ENCODE results near the gene HSPH1.
A peak's percentile ranks its signal among the peaks of the same experiment; 100 is the strongest.

Gene HSPH1

DNA sequence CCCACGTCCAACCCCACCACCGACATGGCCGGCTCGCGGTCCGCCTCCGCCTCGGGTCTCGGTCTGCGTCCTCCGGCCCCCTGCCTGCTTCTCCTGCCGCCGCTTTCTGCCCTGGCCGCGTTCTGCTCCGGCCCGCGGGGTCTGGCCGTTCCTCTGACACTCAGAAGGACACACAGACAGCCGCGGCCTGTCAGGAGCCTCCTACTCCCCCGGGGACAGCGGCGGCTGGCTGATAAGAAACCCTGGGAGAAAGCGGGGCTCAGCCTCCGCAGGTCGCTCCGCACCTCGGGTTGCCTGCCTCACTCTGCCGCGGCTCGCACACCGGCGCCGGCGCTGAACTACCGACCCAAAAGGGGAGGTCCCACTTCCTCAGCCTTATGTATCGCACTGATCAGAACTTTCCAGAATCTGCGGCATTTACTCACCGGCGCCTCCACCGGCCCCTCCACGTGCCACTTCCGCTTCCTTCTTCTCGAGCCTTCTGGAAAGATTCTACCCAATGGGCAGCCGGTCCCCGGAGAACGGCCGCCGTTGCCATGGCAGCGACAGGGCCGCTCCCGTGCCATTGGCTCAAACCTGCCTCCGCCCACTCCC, at the start of gene HSPH1:
TSS of gene HSPH1 (minus strand) at position 348 of the 594 bp plus-strand sequence. CDS start at position 26, 322 bp downstream.
- peak in 2 of 3 experiments; percentile 88 to 97 for DNase-seq (ENCODE audit: low read depth in 2 of 3, low spot score in 2 of 3)

DNA sequence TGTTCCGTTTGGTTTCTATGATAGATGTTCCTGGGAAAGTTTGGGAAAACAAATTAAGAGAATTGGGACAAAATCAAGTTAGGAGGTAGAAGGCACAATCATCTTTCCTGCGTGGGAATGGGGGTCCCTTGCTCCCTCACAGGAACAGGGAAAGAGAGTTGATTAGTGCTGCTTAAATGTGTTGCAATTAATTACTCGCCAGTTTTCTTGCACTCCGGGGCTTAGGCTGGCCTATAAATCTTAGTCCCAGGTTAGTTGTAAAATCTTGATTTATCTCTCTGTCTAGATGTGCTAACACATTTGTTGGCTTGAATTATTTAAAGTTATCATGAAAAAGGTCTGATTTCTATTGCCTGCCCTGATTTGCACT, 48.1 kb upstream of the HSPH1 start:
- no peak for DNase-seq (ENCODE audit: low read depth in 2 of 3, low spot score in 2 of 3)

DNA sequence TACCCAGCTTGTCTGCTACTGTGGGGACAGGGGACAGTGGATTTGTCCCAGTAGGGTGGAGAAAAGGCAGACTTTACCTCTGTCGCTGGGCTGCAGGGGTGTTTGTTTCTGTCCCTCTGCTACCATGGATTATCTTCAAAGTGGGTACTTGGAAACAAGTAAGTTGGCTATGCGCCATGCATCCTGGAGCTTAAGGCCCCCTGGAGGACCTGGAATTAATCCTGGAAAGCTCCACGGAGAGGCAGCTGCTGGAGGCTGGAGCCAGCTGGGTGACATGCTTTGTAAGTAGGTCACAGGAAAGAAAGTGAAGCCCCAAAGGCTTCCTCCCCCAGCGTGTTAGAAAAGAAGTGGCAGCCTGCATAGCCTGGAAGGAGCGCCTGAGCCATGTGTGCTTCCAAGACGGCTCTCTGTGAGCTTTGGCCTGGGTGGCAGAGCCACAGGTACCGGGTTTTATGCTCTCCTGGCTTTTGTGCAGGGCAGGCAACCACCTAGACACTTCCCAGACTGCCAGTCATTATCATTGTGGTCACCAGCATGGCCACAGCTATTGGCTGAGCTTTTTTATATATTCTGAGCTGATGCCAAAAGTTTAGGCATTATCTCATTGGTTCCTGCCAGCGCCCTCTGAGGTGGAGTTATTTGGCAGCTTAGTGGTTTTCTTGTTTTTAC, 47.6 kb upstream of the HSPH1 start:
- DNase-seq (ENCODE audit: low read depth in 2 of 3, low spot score in 2 of 3), result no peak

DNA sequence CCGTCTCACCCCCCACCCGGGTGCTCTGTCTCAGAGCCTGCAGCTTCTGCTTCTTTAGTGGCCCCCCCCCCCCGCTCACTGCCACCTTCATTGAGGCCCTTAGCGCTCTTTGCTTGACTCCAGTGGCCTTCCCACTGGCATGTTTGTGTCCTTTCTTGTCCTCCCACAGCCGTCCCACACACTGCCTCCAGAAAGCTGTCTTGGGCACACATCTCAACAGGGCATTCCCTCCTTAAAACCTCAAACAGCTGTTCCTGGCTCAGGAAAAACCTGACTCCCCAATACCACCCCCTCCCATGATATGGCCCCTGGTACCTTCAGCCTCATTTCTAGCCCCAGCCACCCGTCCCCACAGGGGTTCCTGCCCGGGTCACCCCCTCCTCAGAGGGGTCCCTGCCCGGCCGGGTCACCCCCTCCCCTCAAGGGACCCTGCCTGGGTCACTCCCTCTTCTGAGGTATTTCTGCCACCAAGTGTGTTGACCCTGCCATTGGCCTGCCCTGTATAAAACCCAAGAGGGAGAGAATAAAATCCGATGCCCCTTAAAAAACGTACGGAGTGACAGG, 46.9 kb upstream of the HSPH1 start:
- DNase-seq (ENCODE audit: low read depth in 2 of 3, low spot score in 2 of 3), result no peak

DNA sequence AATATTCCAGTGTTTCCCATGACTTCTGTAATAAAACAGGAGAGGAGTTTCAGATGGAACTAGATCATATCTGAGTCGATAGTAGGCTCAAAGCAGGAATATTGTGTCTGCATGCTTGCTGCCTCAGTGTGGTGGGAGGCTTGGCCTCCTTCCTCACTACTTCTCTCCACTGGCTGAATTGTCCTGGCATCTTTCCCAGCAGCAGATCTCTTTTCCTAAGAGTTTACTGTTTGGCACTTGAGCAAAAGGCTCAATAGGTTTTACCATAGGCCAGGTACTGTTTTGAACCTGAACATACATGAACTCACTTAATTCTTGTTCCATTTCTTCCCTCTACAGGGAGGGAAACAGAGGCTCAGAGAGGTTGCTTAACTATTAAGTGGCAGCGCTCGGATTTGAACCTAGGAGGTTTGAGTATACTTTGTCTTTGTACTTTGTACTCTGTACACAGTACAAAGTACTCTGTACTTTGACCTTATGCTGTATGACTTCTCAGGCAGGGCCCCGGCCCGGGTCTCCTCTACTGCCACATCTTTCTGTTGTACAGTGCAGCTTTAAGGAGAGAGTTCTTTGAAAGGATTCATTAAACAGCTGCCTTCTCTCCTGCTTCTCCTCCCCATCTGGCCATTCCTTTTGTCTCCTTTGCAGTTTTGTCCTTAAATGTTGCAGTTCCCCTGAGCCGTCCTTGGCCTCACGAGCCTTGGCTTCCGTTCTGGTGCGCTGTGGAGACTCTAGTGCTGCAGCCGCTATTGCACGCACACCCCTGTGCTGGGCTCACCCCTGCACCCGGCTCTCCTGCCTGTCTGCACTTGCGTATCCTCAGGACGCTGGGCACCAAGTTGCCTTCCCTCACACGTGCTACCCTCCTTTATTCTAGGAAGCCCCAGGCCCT, 46.2 kb upstream of the HSPH1 start:
- DNase-seq (ENCODE audit: low read depth in 2 of 3, low spot score in 2 of 3), result no peak

DNA sequence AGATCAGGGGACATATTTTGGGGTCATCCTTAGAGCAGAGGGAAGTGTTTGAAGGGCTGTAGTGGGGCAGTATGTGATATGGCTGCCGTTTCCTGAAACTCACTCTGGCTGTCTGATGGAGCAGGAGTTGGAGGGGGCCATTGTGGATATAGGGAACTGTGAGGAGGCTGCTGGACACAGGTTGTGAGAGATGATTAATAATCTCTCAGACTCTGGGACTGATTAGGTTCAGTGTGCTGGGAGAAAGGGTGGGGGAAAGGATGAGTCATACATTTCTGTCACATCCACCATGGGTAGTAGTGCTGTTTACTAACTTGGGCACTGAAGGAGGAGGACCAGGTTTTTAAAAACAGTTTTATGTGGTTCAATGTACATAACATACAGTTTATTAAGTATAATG, 42.9 kb upstream of the HSPH1 start:
- DNase-seq (ENCODE audit: low read depth in 2 of 3, low spot score in 2 of 3), result no peak

DNA sequence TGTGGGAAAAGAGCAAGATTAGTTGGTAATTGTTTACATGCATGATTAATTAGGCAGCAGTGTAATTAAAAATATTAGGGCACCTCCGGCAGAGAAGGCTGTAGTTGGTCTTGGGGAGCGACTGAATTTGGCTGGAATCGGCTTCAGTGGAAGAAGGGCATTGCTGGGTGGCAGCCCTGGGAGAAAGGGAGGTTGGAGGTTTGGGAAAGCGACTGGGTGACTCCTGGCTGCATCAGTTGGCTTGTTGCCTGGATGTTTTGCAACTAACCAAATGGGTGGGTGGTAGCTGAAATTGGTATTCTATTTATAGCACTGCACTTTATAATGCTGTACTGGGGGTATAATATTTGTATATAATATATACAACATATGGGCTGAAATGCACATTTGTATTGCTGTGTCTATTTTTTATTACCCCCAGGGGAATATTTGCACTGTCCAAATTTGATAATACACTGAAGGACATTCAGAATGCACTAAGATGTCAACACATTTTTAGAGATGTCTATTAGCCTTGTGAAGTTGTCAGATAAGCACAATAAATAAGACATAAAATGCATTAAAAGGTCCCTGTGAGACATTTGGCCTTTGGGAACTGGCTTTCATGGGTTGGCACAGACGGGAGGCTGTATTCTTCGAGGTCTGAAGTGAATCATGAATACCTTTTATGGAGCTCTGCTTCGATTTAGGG, 39.8 kb upstream of the HSPH1 start:
- DNase-seq (ENCODE audit: low read depth in 2 of 3, low spot score in 2 of 3), result no peak

DNA sequence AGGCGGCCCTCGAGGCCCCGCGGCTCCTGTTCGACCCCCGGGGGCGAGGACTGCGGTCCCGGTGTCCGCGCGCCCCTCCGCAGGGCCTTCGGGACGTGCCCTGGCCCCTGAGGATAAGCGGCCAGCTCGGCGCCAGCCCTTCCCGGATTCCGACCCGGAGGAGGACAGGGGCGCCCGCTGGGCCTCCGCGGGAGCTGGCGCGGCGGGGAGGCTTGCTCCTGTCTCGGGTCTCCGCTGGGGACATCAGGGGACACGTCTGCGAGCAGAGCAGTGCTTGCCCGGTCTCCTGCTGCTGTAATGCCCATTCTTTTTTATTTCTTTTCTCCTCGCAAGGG, 38.9 kb upstream of the HSPH1 start:
- DNase-seq (ENCODE audit: low read depth in 2 of 3, low spot score in 2 of 3), result peak in 2 of 3 experiments; percentile 11 to 35

DNA sequence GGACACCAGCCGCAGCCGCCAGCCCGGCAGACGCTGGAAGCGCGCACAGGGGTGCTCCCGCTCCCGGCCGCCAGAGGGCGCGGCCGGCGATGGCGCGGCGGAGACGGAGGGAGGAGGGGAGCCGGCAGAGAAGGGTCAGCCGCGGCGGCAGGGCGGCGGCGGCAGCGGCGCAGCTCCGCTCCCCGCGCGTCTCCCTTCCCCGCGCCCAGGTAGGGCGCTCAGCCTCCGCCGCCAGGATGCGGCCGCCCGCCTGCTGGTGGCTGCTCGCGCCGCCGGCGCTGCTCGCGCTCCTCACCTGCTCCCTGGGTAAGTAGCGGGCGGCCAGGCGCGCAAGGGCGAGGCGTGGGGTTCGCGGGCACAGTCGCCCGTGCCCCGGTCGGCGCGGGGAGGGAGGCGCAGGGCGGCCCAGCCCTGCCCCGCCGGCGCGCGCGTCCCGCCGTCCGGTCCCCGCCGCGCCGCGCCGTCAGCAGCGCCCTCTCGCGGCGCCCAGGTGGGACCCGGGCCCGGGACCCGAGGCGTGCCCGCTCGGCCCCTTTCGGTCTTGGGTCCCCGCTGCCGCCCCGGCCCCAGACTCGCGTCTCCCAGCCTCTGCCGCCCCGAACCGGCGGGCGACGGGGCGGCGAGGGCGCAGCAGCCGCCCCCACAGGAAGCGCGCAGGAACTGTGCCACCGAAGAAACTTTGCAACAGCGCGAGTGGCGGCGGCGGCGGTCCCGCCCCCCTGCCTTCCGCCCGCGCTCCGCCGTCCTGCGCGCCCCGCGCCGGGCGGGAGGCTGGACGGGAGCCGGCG, 38.3 kb upstream of the HSPH1 start, which contains the start of gene B3GLCT:
TSS of gene B3GLCT (plus strand) at position 127 of the 788 bp plus-strand sequence. CDS start at position 237, 110 bp downstream.
- DNase-seq (ENCODE audit: low read depth in 2 of 3, low spot score in 2 of 3), result peak; percentile 53 to 67 (median 55)

DNA sequence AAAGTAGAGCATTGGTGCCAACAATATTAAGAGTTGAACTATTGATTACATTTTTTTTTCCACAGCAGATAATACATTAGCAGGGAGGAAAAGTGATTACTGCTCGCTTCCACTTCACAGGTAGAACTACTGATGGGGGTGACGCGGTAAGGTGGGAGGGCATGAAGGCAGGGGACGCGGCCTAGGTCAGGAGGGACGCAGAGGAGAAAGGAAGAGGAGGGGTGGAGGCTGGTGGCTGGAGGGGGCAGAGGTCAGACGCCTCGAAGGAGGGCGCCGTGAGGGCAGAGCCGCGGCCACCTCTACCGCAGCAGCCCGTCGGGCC, 37.8 kb upstream of the HSPH1 start:
- DNase-seq (ENCODE audit: low read depth in 2 of 3, low spot score in 2 of 3), result no peak

DNA sequence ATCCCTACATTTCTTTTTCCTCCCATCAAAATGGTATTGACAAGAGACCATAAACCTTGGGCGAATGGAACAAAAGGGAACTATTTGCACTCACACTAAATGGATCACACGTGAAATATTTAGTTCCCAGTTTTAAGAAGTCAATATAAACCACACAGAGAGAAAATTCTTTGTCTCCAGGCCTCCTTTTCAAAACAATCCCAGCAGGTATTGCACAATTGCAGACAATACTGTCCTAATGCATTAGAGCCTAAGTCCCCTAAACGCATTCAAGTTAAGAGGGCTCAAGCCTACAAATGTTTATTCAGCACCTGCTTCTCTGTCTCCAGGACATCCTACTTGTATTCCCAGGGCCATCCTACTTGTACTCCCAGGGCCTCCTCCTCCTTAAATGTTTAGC, 36.8 kb upstream of the HSPH1 start:
- DNase-seq (ENCODE audit: low read depth in 2 of 3, low spot score in 2 of 3), result no peak

DNA sequence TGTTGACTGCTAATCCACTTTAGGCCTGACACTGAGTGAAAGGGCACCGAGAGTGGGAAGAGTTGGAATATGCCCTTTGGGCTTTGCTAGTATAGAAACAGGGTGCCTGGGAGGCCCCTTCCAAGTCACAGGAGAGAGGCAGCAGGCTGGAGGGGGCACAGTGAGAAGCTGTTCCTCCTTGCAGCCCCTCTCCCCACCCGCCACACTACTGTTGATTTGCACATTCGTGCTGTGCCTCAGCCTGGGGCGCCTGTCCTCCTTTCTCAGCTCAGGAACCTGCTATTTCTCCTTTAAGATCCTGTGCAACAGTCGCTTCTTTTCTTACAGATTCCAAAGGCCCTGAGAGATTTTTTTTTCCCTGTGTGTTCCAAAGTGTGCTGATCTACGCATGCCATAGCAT, 35.3 kb upstream of the HSPH1 start:
- no peak for DNase-seq (ENCODE audit: low read depth in 2 of 3, low spot score in 2 of 3)

DNA sequence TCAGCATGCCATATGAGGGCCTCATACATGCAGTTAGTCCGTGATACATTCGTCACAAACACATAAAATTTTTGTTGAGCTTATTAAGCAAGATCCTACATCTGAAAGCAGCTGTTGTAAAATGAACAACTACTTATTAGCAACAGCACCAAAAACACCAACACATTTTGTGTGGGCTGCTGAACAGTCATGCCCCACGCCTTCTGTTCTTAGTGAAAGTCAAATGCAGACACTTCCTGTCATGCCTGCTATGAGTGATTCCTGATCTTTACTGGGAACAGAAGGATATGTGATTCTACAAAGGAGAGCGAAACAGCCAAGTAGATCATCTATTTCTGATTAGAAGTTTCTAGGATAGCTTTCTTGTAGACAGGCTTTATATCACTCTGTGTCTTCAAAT, 33.9 kb upstream of the HSPH1 start:
- no peak for DNase-seq (ENCODE audit: low read depth in 2 of 3, low spot score in 2 of 3)

DNA sequence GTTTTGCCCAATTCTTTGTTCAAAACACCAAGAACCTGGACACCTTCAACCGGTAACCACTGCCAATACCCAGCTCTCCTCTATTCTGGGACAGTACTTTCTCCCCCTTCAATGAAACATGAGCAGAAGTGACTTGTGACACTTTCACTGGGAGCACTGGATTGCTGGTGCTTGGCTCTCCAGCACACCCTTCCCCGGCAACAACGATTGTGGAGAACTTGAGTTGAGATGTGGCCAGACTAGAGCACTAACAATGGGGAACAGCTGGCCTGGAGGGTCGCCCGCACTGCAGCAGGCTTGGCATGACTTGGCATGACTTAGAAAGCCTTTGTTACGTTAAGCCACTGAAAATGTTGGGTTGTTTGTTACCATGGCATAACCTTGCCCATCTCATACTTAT, 30.6 kb upstream of the HSPH1 start:
- DNase-seq (ENCODE audit: low read depth in 2 of 3, low spot score in 2 of 3), result no peak

DNA sequence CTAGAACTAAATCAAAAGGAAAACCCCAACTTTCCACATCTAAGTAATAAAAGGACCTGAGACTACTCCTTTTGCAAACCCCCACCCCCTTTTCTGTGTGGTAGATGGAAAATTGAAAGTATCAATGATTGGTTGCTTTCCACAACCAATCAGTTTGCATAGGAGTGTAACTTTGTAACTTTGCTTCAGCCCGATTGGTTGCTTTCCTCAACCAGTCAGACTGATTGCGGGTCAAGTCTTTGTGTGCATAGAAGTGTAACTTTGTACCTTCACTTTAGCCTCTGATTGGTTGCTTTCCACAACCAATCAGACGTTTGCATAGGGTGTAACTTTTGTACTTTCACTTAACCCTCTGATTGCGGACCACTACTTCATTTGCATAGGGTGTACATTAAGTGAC, 30.0 kb upstream of the HSPH1 start:
- no peak for DNase-seq (ENCODE audit: low read depth in 2 of 3, low spot score in 2 of 3)

DNA sequence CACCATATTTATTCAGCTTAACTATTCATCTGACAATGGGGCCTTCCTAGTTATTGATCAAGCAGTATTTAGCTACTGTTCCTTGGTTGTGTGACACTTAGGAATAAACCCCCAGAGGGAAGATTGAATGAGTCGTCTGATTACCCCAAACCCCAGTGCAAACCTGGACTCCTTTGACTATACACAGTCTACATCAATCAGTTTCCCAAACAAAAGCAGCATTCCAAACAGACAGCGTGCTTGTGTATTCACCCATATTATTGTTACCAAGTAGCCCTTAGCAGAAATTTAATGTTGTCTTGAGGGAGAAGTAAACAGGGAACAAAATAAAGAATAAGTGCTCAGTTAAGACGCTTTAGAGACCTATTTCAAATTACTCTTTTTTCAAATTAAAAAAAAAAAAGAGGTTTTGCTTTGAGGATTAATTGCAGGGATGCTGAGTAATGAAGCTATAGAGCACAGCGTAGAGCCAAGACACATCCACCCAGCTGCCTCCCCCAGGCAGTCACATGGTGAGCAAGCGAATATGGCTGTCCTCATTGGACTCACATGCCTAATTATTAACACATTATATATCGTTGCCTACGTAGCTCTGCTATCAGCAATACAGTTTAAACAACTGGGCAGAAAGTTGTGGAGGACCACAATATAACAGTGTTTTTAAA, 23.4 kb upstream of the HSPH1 start:
- no peak for DNase-seq (ENCODE audit: low read depth in 2 of 3, low spot score in 2 of 3)

DNA sequence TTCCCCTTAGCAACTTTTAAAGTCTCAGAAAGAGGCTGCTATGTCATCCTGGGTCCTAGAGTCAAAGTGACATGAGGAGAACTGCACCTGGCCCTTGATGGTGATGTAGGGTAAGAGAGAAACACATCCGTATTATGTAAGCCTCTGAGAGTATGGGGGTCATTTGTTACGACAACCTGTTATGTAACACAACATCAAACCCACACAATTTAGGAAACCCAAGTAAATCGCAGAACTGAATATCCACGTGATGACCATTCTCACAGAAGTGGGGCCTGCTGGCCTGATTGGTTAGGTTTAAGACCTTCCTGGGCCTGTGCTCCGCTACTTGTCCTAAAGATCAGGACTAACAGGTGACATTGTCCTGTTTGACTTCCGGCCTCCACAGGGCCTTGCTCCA, 22.7 kb upstream of the HSPH1 start:
- no peak for DNase-seq (ENCODE audit: low read depth in 2 of 3, low spot score in 2 of 3)

DNA sequence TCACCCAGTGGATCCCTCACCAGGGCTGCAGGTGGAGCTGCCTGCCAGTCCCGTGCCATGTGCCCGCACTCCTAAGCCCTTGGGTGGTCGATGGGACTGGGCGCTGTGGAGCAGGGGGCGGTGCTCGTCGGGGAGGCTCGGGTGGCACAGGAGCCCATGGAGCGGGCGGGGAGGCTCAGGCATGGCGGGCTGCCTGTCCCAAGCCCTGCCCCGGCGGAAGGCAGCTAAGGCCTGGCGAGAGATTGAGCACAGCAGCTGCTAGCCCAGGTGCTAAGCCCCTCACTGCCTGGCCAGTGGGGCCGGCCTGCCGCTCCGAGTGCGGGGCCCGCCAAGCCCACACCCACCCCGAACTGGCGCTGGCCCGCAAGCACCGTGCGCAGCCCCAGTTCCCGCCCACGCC, 21.3 kb upstream of the HSPH1 start:
- no peak for DNase-seq (ENCODE audit: low read depth in 2 of 3, low spot score in 2 of 3)

DNA sequence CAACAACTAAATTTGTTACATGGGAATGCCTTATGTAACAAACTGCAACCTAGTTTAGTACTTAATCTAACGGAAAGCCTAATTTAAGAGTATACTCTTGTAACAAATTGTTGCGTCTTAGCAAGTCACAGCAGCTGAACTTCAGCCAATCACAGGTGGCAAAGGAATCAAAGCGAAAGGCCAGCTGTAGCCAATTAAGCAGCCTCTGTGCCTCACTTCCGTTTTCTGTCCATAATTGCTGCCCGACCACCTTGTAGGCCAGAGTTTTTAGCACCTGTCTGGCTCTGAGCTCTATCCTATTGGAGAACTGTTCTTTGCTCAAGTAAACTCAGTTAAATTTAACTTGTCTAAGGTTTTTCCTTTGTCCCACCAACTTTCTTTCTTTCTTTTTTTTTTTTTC, 18.1 kb upstream of the HSPH1 start:
- DNase-seq (ENCODE audit: low read depth in 2 of 3, low spot score in 2 of 3), result no peak

DNA sequence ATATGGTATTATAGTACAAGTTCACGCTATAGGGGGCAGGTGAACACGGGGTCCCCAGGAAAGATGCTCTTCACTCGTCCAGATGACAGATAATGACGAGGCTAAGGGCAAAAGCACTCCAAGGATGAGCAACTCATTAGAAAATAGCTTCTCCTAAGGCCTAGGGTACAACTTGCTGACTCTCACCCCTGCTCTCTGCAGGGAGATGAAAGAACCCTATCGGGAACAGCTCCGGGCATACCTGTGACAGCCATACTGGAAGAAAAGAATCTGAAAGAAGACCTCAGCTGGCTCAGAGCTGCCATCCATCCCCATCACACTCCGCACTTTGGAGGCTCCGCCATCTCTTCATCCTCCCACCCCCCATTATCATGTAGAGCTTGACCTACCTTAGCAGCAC, 17.5 kb upstream of the HSPH1 start:
- DNase-seq (ENCODE audit: low read depth in 2 of 3, low spot score in 2 of 3), result no peak

Data from activated CD8-positive, alpha-beta memory T cell treated with anti-CD3 and anti-CD28 coated beads for 48 hours (primary cell).